ENCODE results near the gene VPS8.

Gene VPS8

DNA sequence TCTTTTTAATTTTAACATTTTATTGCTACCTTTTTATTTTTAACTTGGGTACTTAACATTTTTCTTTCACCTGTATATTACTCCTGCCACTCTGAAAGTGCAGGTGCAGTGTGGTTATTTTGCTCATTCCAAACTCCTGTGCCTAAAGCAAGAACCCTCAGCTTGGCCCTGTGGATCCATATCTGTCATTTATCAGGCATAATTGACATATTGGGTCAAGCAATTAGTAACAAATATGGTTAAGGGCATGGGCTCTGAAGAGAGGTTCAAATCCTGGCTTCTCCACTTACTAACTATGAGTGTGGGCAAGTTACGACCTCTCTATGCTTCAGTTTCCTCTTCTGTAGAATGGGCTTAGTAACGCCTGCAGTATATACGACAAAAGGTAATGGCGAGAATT lies 9.8 kb upstream of the VPS8 start:
- TF ChIP-seq, protein P1, sequence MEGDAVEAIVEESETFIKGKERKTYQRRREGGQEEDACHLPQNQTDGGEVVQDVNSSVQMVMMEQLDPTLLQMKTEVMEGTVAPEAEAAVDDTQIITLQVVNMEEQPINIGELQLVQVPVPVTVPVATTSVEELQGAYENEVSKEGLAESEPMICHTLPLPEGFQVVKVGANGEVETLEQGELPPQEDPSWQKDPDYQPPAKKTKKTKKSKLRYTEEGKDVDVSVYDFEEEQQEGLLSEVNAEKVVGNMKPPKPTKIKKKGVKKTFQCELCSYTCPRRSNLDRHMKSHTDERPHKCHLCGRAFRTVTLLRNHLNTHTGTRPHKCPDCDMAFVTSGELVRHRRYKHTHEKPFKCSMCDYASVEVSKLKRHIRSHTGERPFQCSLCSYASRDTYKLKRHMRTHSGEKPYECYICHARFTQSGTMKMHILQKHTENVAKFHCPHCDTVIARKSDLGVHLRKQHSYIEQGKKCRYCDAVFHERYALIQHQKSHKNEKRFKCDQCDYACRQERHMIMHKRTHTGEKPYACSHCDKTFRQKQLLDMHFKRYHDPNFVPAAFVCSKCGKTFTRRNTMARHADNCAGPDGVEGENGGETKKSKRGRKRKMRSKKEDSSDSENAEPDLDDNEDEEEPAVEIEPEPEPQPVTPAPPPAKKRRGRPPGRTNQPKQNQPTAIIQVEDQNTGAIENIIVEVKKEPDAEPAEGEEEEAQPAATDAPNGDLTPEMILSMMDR (IDR thresholded peaks at IDR 0.05; ENCODE audit: low read depth, low read length, missing control alignments) = no peak
- no peak overlapping the region for H3K4me3 ChIP-seq (replicated peaks; ENCODE audit: low read depth, low read length)
- DNase-seq (ENCODE audit: extremely low read depth, low read depth) = no peak

DNA sequence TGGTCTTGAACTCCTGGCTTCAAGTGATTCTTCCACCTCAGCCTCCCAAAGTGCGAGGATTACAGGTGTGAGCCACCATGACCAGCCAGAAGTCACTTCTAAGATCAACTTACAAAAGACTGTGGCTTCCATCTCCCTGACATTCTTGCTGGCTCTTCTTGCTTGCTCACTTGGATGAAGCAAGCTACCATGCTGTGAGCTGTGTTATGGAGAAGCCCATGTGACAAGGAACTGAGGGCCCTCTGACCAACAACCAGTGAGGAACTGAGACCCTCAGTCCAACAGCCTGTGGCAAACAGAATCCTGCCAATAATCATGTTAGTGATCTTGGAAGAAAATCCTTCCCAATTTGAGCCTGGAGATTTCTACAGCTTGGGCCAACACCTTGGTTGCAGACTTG lies 7.2 kb upstream of the VPS8 start:
- no peak overlapping the region for H3K4me3 ChIP-seq (replicated peaks; ENCODE audit: low read depth, low read length)
- DNase-seq (ENCODE audit: extremely low read depth, low read depth) = no peak
- TF ChIP-seq, protein P1 (IDR thresholded peaks at IDR 0.05; ENCODE audit: low read depth, low read length, missing control alignments) = no peak

DNA sequence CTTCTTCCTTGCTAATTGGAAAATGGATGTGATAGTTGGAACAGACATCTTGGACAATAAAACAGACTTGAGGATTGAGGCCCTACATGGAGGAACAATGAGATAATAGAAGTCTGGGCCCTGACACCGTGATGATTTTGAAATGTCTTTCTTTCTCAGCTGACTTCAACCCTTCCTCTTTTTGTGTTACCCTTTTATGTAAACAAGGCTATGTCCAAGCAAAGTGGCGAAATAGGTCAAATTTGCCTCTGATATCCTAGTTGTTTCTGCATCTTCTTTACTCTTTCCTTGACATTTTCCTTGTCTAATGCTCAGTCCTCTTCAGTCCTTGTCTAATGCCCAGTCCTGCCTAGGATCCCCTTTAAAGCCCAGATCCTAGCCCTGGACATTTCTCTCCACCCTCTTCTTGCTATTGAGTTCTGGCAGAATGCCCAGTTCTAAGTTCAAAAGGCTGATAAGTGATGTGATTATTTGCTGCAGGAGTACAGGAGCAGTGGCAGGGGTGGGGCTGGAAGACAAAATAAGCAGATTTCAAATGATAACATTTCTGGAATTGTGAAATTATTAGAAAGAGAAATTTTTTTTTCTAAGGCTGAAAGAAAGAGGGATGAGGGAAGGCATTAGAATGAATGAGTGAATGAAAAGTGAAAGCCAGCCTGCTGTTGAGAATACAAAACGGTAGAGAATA lies 6.5 kb upstream of the VPS8 start:
- TF ChIP-seq, protein P1 (IDR thresholded peaks at IDR 0.05; ENCODE audit: low read depth, low read length, missing control alignments) = no peak
- no peak overlapping the region for H3K4me3 ChIP-seq (replicated peaks; ENCODE audit: low read depth, low read length)
- DNase-seq (ENCODE audit: extremely low read depth, low read depth) = no peak

DNA sequence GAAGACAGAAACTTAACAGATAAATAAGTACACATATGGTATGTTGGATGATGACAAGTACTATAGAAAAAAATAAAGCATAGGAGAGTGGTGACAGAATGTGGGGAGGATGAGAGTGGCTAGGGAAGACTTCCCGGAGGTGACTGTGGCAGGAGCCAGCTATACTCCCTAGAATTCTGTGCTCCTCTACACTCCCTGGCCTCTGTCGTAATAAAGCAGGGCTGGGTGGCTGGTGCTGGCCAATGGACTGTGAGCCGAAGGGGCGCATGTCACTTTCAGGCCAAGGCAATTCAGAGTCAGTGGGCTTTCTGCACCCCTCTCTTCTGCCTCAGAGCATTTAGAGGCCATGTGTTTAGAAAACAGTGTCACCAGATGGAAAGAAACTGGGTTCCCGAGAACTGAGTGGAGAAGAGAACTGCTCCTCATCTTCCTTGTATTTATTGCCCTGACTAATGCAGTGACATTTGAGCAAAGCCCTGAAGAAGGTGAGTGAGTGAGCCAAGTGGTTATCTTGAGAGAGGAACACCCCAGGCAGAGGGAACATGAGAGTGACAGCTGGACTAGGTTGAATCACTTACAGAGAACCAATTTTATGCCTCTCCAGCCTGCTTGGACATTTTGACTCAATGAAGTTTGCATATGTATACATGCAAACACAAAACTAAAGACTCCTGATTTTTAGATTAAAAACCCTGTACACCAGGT lies 5.2 kb upstream of the VPS8 start:
- TF ChIP-seq, protein P1 (IDR thresholded peaks at IDR 0.05; ENCODE audit: low read depth, low read length, missing control alignments) = no peak
- DNase-seq (ENCODE audit: extremely low read depth, low read depth) = no peak
- H3K4me3 ChIP-seq (replicated peaks; ENCODE audit: low read depth, low read length) = no peak overlapping the region

DNA sequence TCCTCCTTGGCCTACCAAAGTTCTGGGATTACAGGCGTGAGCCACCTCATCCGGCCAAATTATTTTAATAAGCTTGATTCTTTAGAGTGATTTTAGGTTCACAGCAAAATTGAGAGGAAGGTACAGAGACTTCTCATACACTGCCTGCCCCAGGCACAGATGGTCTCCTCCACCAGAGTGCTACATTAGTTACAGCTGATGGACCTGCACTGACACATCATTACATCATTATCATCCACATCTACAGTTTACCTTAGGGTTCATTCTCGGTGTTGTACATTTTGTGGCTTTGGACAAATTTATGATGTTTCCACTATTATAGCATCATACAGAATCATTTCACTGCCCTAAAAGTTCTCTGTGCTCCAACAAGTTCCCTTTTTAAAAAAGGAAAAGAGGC lies 4.4 kb upstream of the VPS8 start:
- DNase-seq (ENCODE audit: extremely low read depth, low read depth) = no peak
- H3K4me3 ChIP-seq (replicated peaks; ENCODE audit: low read depth, low read length) = no peak overlapping the region
- TF ChIP-seq, protein P1 (IDR thresholded peaks at IDR 0.05; ENCODE audit: low read depth, low read length, missing control alignments) = no peak

DNA sequence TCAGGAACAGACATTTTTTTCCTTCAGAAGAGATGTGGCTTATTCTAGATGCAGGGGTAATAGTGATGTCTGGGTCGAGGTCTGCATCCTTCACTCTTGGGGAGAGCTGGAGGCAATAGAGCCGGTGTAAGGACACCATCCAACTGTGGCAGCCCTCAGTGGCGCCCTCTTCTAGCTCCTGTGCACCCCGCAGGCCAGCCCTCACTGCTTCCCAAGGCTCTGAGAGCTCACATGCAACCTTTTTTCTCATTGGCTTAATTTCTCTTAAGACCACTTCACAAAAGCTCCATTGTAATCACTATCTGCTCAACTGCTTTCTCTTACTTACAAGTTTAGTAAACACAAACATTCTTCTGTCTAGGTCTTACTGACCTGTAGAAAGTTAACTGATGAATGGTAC lies 3.9 kb upstream of the VPS8 start:
- no peak for DNase-seq (ENCODE audit: extremely low read depth, low read depth)
- H3K4me3 ChIP-seq (replicated peaks; ENCODE audit: low read depth, low read length) = no peak overlapping the region
- TF ChIP-seq, protein P1 (IDR thresholded peaks at IDR 0.05; ENCODE audit: low read depth, low read length, missing control alignments) = peak; percentile 17
